AG10803 (cell line): ENCODE results near the gene PCSK6.

Source experiments
- DNase-seq: peaks from one replicate; pipeline ENCODE4 v3.0.0; 2010; ENCODE audit warnings: low read depth
- H3K4me3 ChIP-seq: 2 replicates; pipeline ENCODE4 v1.5.1; 2011; ENCODE audit warnings: mild to moderate bottlenecking, low read length, control low read depth
- TF ChIP-seq, protein P1 (sequence below): conservative IDR thresholded peaks from 2 replicates; pipeline ENCODE4 v1.5.1; 2011; ENCODE audit warnings: mild to moderate bottlenecking, low read length, control low read depth, inconsistent platforms

PCSK6 gene

DNA sequence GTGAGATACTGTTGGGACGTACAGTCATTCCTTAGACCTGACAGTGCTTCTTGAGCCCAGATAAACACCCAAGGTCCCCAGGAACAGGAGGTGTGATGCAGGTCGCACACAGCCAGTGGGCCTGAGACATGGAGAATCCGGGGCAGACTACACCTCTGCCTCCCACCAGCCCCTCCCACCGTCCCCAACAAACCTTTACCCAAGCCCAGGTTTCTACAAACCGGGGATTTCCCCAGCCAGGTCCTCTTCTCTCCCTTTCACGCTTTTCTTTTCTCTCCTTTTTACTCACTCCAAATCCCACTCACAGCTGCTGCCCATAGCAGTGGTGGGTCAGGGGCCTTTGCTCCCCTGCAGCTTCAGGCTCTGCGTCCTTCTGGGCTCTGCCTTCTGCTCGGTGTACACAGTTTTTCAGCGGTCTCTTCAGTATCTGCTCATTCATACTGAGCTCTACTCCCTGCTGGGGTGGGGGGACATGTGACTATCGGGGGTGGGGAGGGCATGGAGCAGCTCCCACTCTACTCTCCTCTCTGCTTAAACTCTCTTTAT is 4.8 kb upstream of the PCSK6 start:
- DNase-seq = no peak
- TF ChIP-seq, protein P1, sequence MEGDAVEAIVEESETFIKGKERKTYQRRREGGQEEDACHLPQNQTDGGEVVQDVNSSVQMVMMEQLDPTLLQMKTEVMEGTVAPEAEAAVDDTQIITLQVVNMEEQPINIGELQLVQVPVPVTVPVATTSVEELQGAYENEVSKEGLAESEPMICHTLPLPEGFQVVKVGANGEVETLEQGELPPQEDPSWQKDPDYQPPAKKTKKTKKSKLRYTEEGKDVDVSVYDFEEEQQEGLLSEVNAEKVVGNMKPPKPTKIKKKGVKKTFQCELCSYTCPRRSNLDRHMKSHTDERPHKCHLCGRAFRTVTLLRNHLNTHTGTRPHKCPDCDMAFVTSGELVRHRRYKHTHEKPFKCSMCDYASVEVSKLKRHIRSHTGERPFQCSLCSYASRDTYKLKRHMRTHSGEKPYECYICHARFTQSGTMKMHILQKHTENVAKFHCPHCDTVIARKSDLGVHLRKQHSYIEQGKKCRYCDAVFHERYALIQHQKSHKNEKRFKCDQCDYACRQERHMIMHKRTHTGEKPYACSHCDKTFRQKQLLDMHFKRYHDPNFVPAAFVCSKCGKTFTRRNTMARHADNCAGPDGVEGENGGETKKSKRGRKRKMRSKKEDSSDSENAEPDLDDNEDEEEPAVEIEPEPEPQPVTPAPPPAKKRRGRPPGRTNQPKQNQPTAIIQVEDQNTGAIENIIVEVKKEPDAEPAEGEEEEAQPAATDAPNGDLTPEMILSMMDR = no peak
- no peak overlapping the region for H3K4me3 ChIP-seq

DNA sequence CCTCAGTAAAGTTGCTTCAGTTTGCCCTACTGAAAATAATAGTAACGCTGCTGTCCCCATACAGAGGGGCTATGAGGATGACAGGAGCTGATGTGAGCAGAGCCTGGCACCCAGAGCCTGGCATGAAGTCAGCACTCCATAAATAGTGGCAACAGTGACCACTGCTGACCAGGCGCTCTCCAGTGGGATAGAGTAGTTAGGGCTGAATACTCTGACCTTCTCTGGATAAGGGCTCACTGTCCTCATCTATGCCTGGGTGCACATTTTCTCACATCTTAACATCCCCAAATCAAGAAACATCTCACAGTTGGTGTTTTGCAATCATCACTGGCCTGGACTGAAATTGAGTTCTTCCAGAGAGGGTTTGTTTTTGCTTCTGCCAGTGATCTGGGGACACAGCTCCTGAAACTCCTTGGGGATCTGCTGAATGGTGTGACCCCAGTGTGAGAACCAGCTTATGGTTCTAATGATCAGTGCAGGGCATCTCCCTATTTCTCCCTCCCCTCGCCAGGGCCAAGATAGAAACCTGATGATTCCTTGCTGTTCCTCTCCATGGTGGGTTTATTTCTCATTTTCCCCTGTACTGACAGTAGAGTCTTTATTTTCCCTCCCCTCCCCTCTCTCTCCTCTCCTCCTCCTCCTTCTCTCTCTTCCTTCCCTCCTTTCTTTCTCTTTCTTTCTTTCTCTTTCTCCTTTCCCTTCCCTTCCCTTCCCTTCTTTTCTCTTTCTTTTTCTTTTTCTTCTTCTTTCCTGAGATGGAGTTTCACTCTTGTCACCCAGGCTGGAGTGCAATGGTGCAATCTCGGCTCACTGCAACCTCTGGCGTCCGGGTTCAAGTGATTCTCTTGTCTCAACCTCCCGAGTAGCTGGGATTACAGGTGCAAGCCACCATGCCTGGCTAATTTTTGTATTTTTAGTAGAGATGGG is 3.5 kb upstream of the PCSK6 start:
- DNase-seq = no peak
- H3K4me3 ChIP-seq = no peak overlapping the region
- TF ChIP-seq, protein P1 = no peak

DNA sequence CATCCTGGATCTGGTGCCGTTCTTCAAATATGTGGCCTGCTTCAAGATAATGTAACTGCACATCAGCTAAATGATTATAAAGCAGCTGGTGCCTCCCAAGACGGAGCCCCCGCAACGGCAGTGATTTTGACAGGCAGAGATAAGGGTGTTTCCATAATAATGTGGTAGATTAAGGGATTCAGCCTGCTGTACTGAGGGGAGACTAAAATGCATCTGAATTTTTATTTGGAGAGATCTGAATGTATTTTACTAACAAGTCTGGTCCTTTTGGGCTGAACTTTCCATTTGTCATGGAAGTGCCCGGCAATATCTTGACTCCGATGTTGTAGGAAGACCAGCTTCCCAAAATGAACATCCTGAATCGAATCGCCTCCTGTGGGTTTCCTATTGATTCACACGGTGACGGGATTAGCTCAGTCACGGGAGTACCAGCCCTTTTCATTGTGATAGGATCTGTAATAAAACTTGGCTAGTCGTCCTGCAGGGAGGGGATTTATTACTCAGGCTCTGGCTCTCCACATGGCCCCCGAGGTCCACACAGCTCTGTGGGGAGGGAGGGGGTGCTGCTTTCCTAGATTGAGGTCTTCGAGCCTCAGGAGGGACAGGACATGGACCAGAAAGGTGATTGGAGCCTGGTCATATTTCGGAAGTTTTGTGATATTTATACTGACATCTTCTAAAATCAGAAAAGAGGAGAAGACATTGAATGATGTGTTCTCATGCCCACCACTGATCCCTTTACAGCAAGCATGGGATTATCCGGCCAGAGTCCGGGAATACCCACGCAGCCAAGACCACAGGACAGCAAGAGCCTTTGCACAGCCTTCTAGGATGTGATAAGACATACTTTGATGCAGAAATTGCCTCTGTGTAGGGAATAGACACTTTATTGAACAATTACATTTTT is 2.5 kb upstream of the PCSK6 start:
- no peak overlapping the region for H3K4me3 ChIP-seq
- DNase-seq = no peak
- TF ChIP-seq, protein P1 = no peak

DNA sequence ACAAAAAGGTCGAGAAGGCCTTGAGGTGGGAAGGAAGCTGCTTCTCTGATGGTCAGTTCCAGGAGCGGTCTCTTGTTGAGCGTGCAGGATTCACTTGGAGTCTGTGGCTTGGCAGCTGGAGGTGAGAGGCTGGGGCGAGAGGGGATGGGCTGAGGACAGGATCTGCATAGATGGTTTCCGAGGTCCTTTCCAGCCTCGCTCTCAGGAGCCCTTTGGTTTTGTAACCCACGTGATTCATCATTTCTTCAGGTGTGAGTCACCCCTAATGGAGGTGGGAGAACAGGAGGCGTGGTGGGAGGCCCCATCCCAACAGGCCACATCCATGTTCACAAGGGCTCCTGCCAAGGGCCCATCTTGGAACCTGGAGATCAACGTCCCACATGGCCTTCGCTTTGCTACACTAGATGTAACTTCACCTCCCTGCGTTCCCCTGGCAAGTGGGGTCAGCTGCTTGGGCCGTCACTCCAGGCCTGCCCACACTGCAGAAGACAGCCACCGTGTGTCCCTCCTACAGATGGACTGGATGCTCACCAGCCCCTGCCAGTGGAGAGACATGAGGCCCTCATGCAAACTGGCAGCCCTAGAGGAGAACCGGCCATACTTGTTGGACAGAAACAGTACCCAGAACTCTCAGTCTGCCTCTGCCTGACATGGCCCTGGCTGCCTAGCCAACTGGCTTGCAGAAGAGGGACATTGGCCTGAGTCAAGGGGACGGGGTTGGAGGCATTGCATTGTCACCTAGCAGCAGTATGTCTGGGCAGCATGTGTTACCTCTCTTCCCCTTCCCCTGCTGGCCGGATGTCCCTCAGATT is 1.6 kb upstream of the PCSK6 start:
- no peak overlapping the region for H3K4me3 ChIP-seq
- DNase-seq = no peak
- TF ChIP-seq, protein P1 = no peak

DNA sequence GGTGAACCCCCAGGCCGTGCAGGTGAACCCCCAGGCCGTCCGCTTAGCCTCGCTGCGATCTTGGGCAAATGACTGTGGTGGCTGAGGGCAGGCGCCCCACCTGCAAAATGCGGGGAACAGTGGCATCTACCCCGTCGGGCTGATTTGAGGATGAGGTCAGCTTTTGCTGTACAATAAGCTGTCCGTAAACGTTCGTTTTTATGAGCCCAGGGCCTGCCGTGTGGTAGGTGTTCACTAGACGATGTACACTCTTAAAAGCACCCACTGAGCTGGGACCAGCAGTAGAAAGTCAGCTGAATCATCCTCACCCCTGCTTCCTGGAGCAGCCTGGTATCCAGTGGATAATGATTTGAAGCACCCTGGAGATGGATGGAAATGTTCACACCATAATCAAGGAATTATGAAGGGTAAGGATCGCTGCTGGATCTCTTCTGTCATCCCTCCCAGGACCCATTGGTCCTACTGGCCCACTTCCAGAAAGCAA is 943 bp upstream of the PCSK6 start:
- TF ChIP-seq, protein P1 = no peak
- no peak for DNase-seq
- H3K4me3 ChIP-seq = no peak overlapping the region

DNA sequence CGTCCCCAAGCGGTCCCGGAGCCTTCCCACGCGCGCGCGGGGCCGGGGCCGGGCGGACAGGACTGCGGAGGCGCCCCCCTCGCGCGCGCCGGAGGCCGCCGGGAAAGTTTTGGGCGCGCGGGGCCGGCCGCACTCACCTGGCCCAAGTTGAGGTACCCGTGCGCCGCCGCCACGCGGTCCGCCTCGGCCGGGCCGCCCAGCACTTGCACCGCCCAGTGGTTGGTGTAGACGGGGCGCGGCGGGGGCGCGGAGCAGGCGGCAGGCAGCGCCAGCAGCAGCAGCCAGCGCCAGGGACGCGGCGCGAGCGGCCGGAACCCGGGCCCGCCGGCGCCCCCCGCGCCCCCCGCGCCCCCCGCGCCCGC is 289 bp downstream of the PCSK6 start:
- H3K4me3 ChIP-seq = no peak overlapping the region
- DNase-seq = no peak

More for the DNA sequence above, 289 bp downstream of the PCSK6 start:
- TF ChIP-seq, protein P1 = no peak
